ENCODE results near the gene TPST1. TPM values are rescaled to one million over a fixed set of nuclear protein-coding genes. Genes with fewer than 3 reads are reported as not detected.

TPST1 gene
- total RNA-seq, 1 donor from 2014 or later: 26.8 TPM

DNA sequence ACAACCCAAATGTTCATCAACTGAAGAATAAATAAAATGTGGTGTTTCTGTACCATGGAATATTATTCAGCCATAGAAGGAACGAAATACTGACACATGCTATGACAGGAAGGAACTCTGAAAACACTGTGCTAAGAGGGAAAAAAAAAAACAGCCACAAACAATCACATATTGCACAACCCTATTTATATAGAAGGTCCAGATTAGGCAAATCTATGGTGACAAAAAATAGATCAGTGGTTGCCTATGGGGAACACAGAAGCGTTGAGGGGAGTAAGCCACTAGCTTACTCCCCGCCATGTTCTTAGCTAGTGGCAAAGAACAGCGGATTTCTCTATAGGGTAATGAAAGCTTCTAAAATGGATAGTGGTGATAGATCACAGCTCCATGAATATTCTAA, 198.4 kb downstream of the TPST1 start:
- peaks cover 33% of the 10 kb centered on the region for H3K36me3 Mint-ChIP-seq (ENCODE audit: unreplicated experiment)
- TF ChIP-seq, protein P1, sequence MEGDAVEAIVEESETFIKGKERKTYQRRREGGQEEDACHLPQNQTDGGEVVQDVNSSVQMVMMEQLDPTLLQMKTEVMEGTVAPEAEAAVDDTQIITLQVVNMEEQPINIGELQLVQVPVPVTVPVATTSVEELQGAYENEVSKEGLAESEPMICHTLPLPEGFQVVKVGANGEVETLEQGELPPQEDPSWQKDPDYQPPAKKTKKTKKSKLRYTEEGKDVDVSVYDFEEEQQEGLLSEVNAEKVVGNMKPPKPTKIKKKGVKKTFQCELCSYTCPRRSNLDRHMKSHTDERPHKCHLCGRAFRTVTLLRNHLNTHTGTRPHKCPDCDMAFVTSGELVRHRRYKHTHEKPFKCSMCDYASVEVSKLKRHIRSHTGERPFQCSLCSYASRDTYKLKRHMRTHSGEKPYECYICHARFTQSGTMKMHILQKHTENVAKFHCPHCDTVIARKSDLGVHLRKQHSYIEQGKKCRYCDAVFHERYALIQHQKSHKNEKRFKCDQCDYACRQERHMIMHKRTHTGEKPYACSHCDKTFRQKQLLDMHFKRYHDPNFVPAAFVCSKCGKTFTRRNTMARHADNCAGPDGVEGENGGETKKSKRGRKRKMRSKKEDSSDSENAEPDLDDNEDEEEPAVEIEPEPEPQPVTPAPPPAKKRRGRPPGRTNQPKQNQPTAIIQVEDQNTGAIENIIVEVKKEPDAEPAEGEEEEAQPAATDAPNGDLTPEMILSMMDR (IDR thresholded peaks at IDR 0.05): no peak
- H3K4me3 Mint-ChIP-seq (ENCODE audit: unreplicated experiment): no peak overlapping the region
- no peaks in the 10 kb centered on the region for H3K27me3 Mint-ChIP-seq (ENCODE audit: unreplicated experiment)
- peaks cover 5% of the 10 kb centered on the region for H3K4me1 Mint-ChIP-seq (ENCODE audit: unreplicated experiment)
- H3K9me3 Mint-ChIP-seq (ENCODE audit: unreplicated experiment): peaks cover 13% of the 10 kb centered on the region
- no peak for DNase-seq (ENCODE audit: extremely low spot score, unreplicated experiment)
- H3K27ac Mint-ChIP-seq (ENCODE audit: unreplicated experiment): no peak overlapping the region

DNA sequence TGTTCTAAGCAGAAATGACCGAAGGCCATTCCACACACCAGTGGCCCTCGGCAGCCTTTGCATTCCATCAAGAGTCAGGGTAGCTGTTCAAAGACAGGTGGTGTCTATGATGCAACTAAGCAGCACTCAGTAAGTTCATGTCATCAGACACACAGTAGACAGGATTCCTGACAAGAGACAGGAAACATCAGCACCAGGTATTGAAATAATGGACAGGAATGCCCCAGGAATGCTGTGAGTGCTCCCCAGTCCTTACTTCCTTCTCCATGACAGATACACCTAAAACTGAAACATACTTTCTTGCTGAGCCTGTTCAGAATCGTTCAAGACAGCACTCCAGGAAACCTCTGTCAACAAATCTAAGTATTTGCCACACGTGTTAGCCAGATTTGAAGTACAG, 204.4 kb downstream of the TPST1 start:
- Mint-ChIP-seq H3K9me3 (ENCODE audit: unreplicated experiment) (no peaks in the 10 kb centered on the region), H3K27me3 (ENCODE audit: unreplicated experiment) (no peaks in the 10 kb centered on the region), H3K27ac (ENCODE audit: unreplicated experiment) (no peak overlapping the region), H3K4me1 (ENCODE audit: unreplicated experiment) (peaks cover 8% of the 10 kb centered on the region), H3K4me3 (ENCODE audit: unreplicated experiment) (no peak overlapping the region), H3K36me3 (ENCODE audit: unreplicated experiment) (peaks cover 22% of the 10 kb centered on the region)
- TF ChIP-seq, protein P1 (IDR thresholded peaks at IDR 0.05): no peak
- DNase-seq (ENCODE audit: extremely low spot score, unreplicated experiment): no peak

Other genes starting within 250 kb of the TPST1 start
- gene GUSB, start 223.1 kb upstream of the TPST1 start, total RNA-seq: 48.2 and 55.5 TPM in 2 replicates
- gene ASL, start 129.5 kb upstream of the TPST1 start, total RNA-seq: 23.3 and 23.5 TPM in 2 replicates
- 25.8 and 26.5 TPM in 2 replicates for gene CRCP, start 90.5 kb upstream of the TPST1 start, total RNA-seq

Data from osteocyte (in vitro differentiated cells).